GM19035 (cell line): ENCODE measurements around the gene HSPA4L.

Source experiments
- ATAC-seq: cut with Tn5 transposase; IDR thresholded peaks from one replicate; pipeline ENCODE4 v1.9.1; 2021; ENCODE audit not compliant: unreplicated experiment

Gene HSPA4L

DNA sequence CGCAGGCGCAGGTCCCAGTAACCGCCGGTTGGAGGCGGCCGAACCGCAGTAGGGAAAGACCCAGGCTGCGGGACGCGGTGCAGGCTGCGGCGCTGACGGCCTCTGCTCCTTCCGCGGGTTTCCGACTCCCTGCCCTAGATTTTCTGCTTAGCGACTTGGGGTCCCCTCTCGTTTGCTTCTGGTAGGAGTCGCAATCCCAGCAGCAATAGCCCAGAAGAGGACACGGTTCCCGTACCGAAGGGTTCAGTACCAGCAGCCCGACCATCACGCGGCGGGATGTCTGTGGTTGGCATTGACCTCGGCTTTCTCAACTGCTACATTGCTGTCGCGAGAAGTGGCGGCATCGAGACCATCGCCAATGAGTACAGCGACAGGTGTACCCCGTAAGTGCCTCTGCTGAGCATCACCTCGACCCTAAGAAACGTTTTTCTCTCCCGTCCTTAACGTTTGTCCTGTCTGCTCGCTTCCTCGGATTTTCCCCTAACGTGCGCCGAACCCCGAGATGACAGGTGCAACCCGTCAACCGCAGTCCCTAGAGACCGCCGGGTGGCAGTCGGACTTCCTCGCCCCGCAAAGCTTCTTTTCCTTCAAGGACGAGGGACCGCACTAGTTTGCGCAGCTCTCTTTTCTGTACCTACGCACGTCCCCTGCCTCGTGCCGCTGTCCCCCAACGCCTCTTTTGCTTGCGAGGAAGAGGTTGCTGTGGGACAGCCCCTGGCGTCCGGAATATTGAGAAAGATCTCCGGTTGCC, at the start of gene HSPA4L:
Gene HSPA4L, plus strand, starts transcription at position 48 of the 751 bp plus-strand sequence. Its CDS starts 229 bp downstream, at position 277.
- peak; percentile 44 for ATAC-seq

DNA sequence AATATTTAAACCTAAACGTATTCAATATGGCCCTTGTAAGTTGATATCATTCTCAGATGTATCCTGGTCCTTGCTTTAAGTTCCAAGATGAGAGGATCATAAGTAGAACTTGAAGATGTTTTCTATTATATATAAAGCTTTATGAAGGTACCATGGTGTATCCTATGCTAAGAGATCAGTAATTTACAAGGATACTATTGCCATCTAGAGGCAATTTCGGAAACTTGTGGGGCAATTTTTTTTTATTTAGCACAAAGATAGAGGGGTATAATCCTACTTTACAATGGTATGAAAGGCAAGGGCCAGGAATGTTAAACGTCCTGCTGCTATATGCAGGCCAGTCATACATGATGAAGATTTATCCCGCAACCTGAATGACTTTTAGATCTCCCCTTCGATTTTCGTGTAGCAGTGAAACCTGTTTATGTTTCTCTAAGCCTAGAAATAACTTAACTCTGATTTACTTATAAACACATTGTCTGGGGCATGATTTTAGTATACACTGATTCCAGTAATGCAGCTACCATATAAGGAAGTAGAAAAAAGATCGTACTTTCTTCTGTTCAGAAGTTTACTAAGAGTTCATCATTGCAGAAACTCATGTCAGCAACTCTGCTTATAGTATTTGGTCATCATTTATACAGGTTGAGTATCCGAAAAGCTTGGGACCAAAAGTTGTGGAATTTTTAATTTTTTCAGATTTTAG, 49.3 kb upstream of the HSPA4L start:
- ATAC-seq = peak; percentile 69

DNA sequence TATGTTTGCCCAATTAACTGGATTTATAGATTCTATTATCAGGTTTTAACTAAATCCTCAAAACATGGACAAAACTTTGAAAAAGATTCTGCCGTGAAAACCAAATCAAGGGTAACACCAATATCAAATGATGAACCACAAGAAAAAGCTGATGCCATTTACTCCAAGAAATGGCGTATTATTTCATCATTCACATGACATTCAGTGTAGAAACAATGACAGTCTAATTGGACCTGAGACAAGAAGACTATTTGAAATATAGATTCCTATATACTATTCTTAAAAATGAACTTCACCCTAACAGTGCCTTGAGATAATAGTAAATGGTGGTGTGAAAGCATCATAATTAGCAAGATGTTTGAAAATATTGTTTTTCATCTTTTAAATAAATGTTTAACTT, 47.1 kb upstream of the HSPA4L start:
- no peak for ATAC-seq

DNA sequence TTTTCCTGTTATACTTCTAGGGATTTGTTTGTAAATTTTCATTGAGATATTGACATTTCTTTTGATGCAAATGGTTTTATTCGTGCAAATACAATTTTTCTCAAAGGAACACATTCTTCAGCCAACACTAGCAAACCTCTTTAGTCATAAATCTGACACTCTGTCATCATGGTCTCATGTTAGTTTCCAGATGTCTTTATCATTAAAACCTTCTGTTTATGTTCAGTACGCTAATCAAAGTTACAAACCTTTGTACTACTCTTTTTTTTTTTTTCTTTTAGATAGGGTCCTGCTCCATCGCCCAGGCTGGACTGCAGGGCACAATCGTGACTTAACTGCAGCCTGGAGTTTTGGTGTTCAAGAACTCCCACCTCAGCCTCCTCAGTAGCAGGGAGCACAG, 44.8 kb upstream of the HSPA4L start:
- ATAC-seq = no peak

DNA sequence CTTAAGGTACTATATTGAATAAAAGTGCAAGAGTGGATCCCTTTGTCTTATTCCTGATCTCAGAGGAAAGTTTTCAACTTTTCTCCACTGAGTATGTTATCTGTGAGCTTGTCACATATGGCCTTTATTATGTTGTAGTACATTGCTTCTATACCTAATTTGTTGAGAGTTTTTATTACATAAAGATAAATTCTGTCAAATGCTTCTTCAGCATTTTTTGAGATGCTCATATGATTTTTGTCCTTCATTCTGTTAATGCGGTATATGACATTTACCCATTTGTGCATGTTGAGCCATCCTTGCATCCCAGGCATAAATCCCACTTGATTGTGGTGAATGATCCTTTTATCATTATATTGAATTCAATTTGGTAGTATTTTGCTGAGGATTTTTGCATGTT, 40.9 kb upstream of the HSPA4L start:
- no peak for ATAC-seq

DNA sequence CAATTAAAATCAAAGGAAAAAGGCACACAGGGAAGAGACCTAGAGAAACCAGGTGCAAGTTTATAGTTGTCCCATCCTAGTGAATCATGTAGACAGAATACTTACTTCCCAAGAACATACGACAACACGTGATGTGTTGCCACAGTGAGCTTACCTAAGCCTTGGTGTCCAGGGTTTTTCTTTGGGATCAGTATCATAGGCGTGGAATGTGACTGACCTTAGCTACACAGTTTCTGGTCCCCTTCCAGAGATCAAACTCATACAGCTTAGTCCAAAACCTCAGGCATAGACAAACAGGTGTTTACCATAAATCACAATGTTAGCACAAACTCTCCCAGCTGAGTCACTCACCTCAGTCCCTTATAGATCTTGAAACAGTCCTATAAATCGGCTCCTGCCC, 34.2 kb upstream of the HSPA4L start:
- no peak for ATAC-seq

DNA sequence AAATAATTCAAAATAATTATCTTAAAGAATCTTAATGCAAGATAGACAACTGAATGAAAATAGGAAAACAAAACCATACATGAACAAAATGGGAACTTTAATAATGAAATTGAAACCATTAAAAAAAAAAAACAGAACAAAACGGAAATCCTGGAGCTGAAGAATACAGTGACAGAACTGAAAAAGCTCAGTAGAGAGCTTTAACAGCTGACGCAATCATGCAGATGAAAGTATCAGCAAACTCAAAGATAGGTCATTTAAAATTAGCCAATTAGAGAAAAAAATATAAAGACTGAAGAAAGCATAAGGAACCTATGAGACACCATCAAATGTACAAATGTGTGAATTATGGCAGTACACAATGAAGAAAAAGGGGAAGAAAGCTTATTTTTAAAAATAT, 33.2 kb upstream of the HSPA4L start:
- ATAC-seq = no peak

DNA sequence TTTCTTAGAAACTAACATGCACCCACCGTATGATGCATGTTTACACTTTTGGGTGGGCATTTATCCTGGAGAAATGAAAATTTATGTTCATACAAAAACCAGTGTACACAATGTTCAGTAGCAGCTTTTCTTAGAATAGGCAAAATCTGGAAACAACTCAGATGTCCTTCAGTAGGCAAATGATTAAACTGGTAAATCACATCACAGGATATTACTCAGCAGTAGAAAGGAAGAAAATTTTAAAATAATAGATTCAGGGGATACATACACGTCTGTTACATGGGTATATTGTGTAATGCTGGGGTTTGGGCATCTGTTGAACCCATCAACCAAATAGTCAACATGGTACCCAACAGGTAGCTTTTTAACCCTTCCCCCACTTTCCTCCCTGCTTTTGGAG, 25.2 kb upstream of the HSPA4L start:
- no peak for ATAC-seq

DNA sequence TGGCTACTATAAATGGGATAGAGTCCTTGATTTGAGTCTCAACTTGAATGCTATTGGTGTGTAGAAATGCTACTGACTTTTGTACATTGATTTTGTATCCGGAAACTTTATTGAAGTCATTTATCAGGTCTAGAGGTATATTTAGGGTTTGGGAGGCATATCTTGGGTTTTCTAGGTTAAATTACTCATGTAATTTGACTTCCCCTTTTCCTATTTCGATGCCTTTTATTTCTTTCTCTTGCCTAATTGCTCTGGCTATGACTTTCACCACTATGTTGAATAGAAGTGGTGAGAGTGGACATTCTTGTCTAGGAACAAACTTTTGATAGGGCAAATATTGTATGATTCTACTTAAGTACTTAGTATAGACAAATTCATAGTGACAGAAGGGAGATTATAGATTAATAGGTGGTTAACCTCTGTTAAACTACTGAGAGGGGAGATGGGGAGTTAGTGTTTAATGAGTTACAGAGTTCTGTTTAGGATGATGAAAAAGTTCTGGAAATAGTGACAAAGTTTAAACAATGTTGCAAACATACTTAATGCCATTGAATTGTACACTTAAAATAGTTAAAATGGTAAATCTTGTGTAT, 22.8 kb upstream of the HSPA4L start:
- no peak for ATAC-seq

DNA sequence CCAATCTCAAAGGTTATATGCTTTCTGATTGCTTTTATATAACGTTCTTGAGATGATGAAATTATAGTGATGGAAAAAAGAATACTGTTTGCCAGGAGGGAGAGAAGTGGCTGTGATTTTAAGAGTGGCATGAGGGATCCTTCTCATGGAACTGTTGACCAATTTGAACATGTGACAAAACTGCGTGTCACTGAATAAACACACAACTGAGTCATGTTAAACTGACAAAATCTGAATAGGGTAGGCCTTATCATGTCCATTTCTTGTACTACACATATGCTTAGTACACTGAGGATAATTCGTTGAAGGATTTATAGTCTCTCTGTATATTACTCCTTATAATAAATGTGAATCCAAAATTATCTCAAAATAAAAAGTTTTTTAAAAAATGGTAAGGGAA, 22.2 kb upstream of the HSPA4L start:
- no peak for ATAC-seq

DNA sequence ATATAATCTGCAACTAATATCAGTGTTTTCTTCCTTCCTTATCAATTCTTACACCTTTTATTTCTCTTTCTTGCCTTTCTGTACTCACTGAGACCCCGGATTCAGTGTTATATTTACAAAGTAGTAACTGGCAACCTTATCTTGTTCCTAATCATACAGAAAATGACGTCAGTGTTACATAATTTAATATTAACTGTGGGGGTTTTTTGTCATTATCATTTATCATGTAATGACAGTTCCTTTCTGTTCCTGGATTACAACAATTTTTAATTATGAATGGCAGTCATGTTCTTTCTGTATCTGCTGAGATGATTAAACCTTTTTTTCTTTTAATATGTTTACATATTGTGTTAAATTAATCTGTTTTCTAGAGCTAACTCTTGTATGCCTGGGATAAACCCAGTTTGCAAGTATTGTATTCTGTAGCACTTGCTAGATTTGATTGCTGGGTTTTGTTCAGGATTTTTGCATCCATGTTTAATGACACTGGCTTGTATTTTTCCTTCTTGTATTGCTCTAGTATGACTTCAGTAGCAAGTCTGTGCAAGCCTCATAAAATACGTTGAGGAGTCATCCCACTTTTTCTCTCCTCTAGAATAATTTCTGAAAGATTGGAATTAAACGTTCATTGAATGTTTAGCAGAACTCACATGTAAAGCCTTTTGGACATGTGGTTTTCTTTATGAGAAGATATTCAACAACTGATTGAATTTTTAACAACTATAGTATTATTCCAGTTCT, 10.4 kb upstream of the HSPA4L start:
- no peak for ATAC-seq

DNA sequence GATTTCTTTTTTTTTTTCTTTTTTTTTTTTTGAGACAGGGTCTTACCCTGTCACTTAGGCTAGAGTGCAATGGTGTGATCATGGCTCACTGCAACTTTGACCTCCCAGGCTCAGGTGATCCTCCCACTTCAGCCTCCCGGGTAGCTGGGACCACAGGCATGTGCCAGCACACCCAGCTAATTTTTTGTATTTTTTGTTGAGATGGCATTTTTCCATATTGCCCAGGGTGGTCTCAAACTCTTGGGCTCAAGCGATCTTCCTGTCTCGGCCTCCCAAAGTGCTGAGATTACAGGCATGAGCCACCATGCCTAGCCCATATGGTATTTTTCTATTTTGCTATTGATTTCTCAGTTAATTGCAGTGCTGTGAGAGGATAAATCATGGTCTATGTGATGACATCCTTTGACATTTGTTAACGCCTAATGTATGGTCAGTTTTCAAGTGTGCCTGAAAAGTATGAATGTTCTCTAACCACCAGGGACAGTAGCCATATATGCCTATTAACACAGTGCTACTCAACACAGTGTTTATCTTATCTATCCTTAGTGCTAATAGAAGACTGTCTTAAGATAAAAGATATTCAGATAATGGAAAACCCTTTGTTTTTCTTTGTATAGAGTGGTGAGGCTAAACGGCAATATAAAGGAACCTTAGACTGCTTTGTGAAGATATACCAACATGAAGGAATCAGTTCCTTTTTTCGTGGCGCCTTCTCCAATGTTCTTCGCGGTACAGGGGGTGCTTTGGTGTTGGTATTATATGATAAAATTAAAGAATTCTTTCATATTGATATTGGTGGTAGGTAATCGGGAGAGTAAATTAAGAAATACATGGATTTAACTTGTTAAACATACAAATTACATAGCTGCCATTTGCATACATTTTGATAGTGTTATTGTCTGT, 9.1 kb upstream of the HSPA4L start:
- ATAC-seq = no peak

DNA sequence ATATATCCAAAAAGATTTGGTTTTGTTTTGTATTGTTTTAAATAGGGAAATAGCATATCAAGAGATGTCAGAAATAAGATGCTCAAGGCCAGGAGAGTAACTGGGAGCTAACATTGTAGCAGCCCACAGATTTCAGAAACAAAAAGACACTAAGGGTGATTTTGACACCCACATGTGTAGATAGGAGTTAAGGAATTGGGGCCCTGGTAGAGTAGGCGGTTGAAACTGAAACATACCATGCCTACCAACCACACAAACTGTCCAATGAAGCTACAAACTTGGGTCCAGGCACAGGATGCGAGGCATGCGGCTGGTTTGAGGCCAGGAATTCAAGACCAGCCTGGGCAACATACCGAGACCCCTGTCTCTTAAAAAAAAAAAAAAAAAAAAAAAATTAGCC, 6.3 kb upstream of the HSPA4L start:
- ATAC-seq = no peak

DNA sequence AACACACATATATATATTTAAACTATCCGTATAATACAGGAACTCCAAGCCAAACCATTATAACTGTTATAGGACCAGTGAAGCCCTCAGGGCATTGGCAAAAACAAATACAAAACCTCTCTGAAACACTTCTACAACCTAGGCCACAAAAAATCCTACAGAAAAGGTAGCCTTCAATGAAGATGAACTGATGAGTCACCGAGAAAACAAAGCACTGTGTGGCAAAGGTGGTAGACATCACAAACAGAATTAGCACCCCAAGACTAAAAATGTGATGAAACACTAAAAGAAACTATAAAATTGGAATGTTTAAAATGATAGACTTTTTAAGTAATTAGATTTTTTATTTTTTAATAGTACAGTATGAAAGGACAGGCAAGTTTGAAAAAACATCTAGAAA, 5.5 kb upstream of the HSPA4L start:
- no peak for ATAC-seq

DNA sequence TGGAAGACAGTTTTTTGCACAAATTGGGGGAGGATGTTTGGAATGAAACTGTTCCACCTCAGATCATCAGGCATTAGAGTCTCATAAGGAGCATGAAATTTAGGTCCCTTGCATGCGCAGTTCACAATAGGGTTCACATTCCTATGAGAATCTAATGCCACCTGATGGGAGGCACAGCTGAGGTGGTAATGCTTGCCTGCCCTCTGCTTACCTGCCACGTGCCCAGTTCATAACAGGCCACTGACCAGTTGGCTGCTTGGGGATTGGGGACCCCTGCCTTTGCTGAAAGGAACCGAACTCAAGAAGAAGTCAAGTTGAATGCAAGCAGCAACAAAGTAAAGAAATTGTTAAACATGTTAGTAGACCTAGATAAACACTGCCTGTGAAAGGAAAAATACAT, 4.6 kb upstream of the HSPA4L start:
- ATAC-seq = no peak

DNA sequence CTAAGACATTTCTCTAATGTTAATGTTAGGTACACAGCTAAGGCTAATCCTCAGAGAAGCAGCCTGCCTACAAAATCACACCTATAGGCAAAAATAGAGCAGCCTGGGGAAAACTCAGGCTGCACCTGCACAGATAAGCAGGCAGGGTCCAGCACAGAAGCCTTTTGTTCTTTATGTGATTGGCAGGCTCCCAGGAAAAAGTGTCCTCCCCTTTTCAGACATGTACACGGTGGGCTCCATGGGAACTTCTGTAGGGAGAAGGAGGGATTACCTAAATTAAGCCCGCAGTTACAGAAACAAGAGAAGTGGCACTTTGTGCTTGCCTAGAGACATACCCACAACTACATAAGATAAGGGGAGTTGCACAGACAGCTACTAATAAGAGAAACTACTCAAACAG, 4.0 kb upstream of the HSPA4L start:
- ATAC-seq = no peak

DNA sequence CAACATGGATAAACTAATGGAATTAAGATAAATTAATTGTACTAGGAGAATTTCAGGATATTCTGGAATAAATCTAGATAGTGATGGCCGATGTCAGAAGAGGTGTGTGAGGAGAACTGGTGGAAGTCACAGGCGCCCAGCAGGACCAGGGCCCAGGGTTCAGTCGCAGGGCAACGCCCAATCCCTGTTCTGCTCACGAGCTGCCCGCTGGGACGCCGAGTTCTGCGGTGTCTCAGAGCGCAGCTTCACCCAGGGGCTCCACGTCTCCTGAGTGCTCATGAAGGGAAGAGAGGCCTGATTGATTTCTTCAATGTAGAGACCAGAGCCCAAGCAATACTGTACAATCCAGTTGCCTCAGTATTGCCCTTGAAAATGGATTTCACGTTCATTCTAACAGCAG, 1.5 kb upstream of the HSPA4L start:
- no peak for ATAC-seq

DNA sequence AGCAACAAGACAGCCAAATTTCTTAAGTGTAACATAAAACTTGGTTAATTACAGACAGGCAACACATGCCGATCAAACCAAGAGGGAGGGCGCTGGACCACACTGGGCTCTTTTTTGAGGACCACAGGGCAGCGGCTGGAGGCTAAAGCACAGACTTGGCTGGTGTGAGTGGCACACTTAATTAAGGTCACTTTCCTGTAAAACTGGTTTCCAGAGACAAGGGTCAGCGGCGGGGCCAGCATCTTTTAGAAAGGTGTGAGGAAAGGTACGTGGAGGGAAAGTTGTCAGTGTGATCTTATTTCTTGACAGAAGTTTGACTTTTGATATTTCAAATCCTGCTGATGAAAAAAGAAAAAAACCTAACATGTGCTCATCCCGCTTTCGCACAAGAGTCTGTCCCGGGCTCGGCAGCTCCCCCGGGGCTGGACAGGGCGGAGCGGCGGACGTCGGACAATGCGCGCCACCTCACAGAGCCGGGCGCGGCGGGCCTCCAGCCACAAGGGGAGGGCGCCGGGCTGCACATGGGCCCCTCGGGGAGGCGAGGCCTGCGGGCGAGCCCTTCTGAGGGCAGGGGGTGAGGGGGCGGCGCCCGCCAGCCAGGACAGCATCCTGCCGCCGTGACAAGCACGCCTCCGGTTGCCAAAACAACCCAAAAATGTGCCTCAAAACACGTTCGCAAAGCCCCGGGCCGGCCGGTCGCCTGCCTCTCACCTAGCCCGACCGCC, 660 bp upstream of the HSPA4L start:
- ATAC-seq = peak; percentile 36

DNA sequence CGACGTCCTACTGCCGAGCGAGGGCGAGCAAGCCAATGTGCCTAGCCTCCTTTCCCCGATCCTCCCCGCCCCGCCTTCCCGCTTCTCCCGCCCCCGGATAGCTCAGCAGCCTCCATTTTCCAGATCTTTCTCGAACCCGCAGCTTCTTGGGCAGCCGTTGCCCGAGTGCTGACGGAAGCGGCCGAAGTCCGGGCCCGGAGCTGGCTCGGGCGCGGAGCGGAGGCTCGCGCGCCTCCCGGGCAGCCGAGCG, 172 bp upstream of the HSPA4L start:
- peak; percentile 82 for ATAC-seq
